Ovary (tissue), 9 donors: Measurements from ENCODE around the gene CTIF. TPM values are rescaled to one million over a fixed set of nuclear protein-coding genes. Genes with fewer than 3 reads are reported as not detected.

Experiments used
- DNase-seq, 5 donors: peaks; one replicate each; pipeline ENCODE4 v3.0.0-alpha.2; 2019 to 2020
- H3K27ac ChIP-seq, 2 donors: fragments of 200-600 bp; one replicate each; pipeline versions ENCODE4 v1.5.1 to v1.8.0; 2019 to 2022
- H3K27me3 ChIP-seq: fragments of 200-600 bp; one replicate; pipeline ENCODE4 v1.8.0; 2022
- H3K36me3 ChIP-seq: fragments of 200-600 bp; sonication (generic); one replicate; pipeline ENCODE4 v1.5.1; 2019
- H3K4me1 ChIP-seq: one replicate; pipeline ENCODE4 v1.8.1; 2013; ENCODE audit warnings: mild to moderate bottlenecking, moderate library complexity; ENCODE audit not compliant: insufficient read depth
- H3K4me3 ChIP-seq: fragments of 200-600 bp; sonication (generic); one replicate; pipeline ENCODE4 v1.5.1; 2017
- H3K9me3 ChIP-seq, 2 donors: fragments of 200-600 bp in 1 of 2; sonication (generic) in 1 of 2; one replicate each; pipeline versions ENCODE4 v1.5.1 to v1.8.1; 2013 to 2019; ENCODE audit warnings: mild to moderate bottlenecking in 1 of 2, moderate library complexity in 1 of 2
- CTCF ChIP-seq, 3 donors: fragments of 450-650 bp in 2 of 3; fragments of 200-600 bp in 1 of 3; IDR thresholded peaks; one replicate each; pipeline versions ENCODE4 v1.5.1 to v1.8.0; 2016 to 2022; ENCODE audit warnings: antibody characterized with exemption in 3 of 3, mild to moderate bottlenecking in 1 of 3
- EP300 ChIP-seq: sonication (generic); formaldehyde crosslinking; IDR thresholded peaks from one replicate; pipeline ENCODE4 v1.6.1; 2017; ENCODE audit warnings: antibody characterized with exemption
- POLR2A ChIP-seq: fragments of 450-650 bp; IDR thresholded peaks from one replicate; pipeline ENCODE4 v1.6.1; 2017; ENCODE audit warnings: antibody characterized with exemption, mild to moderate bottlenecking, moderate library complexity
- WGBS, 3 donors: extraction: QIAGEN DNeasy Blood & Tissue Kit in 1 of 3; methylation state at CpG; one replicate each; pipeline versions ENCODE4 v1.1.5 to v1.1.7; 2013 to 2017; 5-methylcytosine and 5-hydroxymethylcytosine counted together
- intact Hi-C, 4 donors: fragments of 100-400 bp; cut with DNase I; formaldehyde crosslinking; loops; one replicate each; pipeline versions ENCODE4 v1.11.0 to v1.15.1; 2022 to 2023
- polyA plus RNA-seq, 2 donors: library from polyadenylated mRNA; stranded (reverse); fragments of 200-250 nt in 1 of 2; fragments of 350-450 nt in 1 of 2; fragmentation: Illumina TruSeq in 1 of 2; extraction: RNeasy Lipid Tissue Mini Kit (QIAGEN cat#74804) in 1 of 2; gene quantifications; one replicate each; pipeline ENCODE4 v1.2.3, GENCODE V29; 2013 to 2014
- total RNA-seq, 7 donors: library from RNA; depleted of rRNA in 2 of 7; stranded (reverse); fragments of >200 nt in 2 of 7; fragmentation: NEBNext Ultra II Directional in 3 of 7; extraction: Animal tissue kit (Norgen Biotek cat#: 25700) in 3 of 7; gene quantifications; one replicate each; pipeline versions ENCODE4 v1.1.0 to v1.2.4, GENCODE V29; 2016 to 2023
- donor health status: DM: no; HTN: no; CAD: no; lungs with moderate emphysema.
- donor health status: DM: no; HTN: no; CAD: no.
- donor health status: Bipolar disorder and iron deficiency.
- donor health status: DM: yes; HTN: yes; CAD: no.
- donor health status: DM: no; HTN: no; CAD: no.
- donor health status: DM: yes; HTN: yes; CAD: no.

CTIF gene
- total and polyA plus RNA-seq, 9 donors: 18.5 to 94.1 (median 75.2) TPM

- no peaks in the 10 kb centered on the region for H3K9me3 ChIP-seq
- no peak for DNase-seq
- 92 to 100% (median 97%) methylated on average over 2 of the region's 2 CpGs for WGBS, 3 donors
- no peak for TF ChIP-seq EP300
- TF ChIP-seq POLR2A: no peak
- TF ChIP-seq CTCF (IDR thresholded peaks at IDR 0.05): no peak
- H3K27me3 ChIP-seq: no peaks in the 10 kb centered on the region
- intact Hi-C loops: no loop called here
- H3K4me3 ChIP-seq: no peak overlapping the region
- H3K4me1 ChIP-seq: peaks cover 5% of the 10 kb centered on the region
- no peaks in the 10 kb centered on the region for H3K36me3 ChIP-seq
- H3K27ac ChIP-seq: no peak overlapping the region
These were observed 18.9 kb downstream of the CTIF start for GRCh38 chr18:48557640-48558174.

GRCh38 chr18:48558248-48558647 lies 19.4 kb downstream of the CTIF start:
- no peak for DNase-seq
- 54 to 72% (median 55%) methylated on average over 2 of the region's 2 CpGs for WGBS, 3 donors
- no peaks in the 10 kb centered on the region for H3K36me3 ChIP-seq
- intact Hi-C loops: no loop called here
- peaks cover 5% of the 10 kb centered on the region for H3K4me1 ChIP-seq
- H3K9me3 ChIP-seq: no peaks in the 10 kb centered on the region
- no peak overlapping the region for H3K27ac ChIP-seq
- no peaks in the 10 kb centered on the region for H3K27me3 ChIP-seq
- no peak overlapping the region for H3K4me3 ChIP-seq
- no peak for TF ChIP-seq EP300
- TF ChIP-seq POLR2A: no peak
- no peak for TF ChIP-seq CTCF (IDR thresholded peaks at IDR 0.05)

- WGBS, 3 donors: 87 to 93% (median 91%) methylated on average over 7 of the region's 7 CpGs
- Histone ChIP-seq H3K27ac (no peak overlapping the region), H3K9me3 (no peaks in the 10 kb centered on the region), H3K4me3 (no peak overlapping the region), H3K4me1 (peaks cover 7% of the 10 kb centered on the region), H3K36me3 (no peaks in the 10 kb centered on the region), H3K27me3 (no peaks in the 10 kb centered on the region)
- intact Hi-C loops: no loop called here
- TF ChIP-seq EP300: no peak
- TF ChIP-seq CTCF (IDR thresholded peaks at IDR 0.05): no peak
- no peak for TF ChIP-seq POLR2A
- DNase-seq: no peak
These were observed 21.7 kb downstream of the CTIF start for GRCh38 chr18:48560491-48560890.

GRCh38 chr18:48562075-48562474 lies 23.2 kb downstream of the CTIF start:
- Histone ChIP-seq H3K4me1 (peaks cover 9% of the 10 kb centered on the region), H3K36me3 (no peaks in the 10 kb centered on the region), H3K27me3 (no peaks in the 10 kb centered on the region), H3K27ac (no peak overlapping the region), H3K4me3 (no peak overlapping the region), H3K9me3 (no peaks in the 10 kb centered on the region)
- TF ChIP-seq CTCF (IDR thresholded peaks at IDR 0.05) (no peak), POLR2A (no peak), EP300 (no peak)
- intact Hi-C loops: no loop called here
- DNase-seq: no peak
